Measurements from ENCODE around the gene PRKD2.

The PRKD2 gene

DNA sequence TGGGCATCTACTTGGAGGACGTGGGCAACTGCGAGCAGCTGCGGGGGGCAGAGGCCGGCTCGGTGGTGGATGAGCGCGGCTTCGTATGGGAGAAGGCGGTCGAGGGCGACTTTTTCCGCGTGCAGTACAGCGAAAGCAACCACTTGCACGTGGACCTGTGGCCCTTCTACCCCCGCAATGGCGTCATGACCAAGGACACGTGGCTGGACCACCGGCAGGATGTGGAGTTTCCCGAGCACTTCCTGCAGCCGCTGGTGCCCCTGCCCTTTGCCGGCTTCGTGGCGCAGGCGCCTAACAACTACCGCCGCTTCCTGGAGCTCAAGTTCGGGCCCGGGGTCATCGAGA lies 39.6 kb upstream of the PRKD2 start:
- Histone ChIP-seq H4K8ac (ENCODE audit: low read depth, low read length) (no peak overlapping the region), H4K91ac (ENCODE audit: low read depth, low read length, poor library complexity) (no peak overlapping the region), H2BK12ac (ENCODE audit: low read length) (peak overlapping the region; percentile 58), H3K4ac (ENCODE audit: low read length) (no peak overlapping the region), H3K4me1 (ENCODE audit: control insufficient read depth in 2 of 2, insufficient read depth in 1 of 2, low read depth in 1 of 2, low read length in 2 of 2) (no peaks in the 10 kb centered on the region), H3K36me3 (replicated peaks in 1 of 2; ENCODE audit: control insufficient read depth in 2 of 2, insufficient read depth in 2 of 2, low read length in 2 of 2) (peaks cover 10 to 48% of the 10 kb centered on the region in 2 donors), H3K9ac (ENCODE audit: low read depth, low read length, poor library complexity) (peak overlapping the region; percentile 77), H3K9me3 (replicated peaks in 1 of 2; ENCODE audit: control insufficient read depth in 2 of 2, insufficient read depth in 1 of 2, low read depth in 1 of 2, low read length in 2 of 2) (no peaks in the 10 kb centered on the region), H2AFZ (ENCODE audit: low read length) (no peak overlapping the region), H3K14ac (ENCODE audit: low read length) (peak overlapping the region; percentile 8), H3K4me2 (ENCODE audit: insufficient read depth, low read length, poor library complexity, severe bottlenecking) (no peak overlapping the region), H2AK5ac (ENCODE audit: low read depth, low read length) (peak overlapping the region; percentile 76), H3K4me3 (ENCODE audit: low read length in 2 of 2) (peak overlapping the region in 1 of 2 donors; percentile 35), H3K23ac (ENCODE audit: low read depth, low read length, poor library complexity) (no peak overlapping the region), H3K18ac (ENCODE audit: low read length) (no peak overlapping the region), H3K79me1 (ENCODE audit: low read depth, low read length) (peaks cover 2% of the 10 kb centered on the region), H3K27ac (replicated peaks; ENCODE audit: low read length) (no peak overlapping the region), H2BK15ac (ENCODE audit: low read length) (no peak overlapping the region), H3K27me3 (ENCODE audit: control insufficient read depth in 3 of 3, insufficient read depth in 3 of 3, low read depth in 1 of 3, low read length in 3 of 3) (no peaks in the 10 kb centered on the region), H2BK120ac (ENCODE audit: low read depth, low read length) (no peak overlapping the region), H2BK5ac (ENCODE audit: low read length) (no peak overlapping the region)
- no peak for DNase-seq (ENCODE audit: low spot score)
- no CpG with 5 or more reads among the region's 30 CpGs for WGBS, 2 donors (ENCODE audit: extremely low coverage in 2 of 2, insufficient read length in 2 of 2, insufficient replicate concordance in 1 of 2)

DNA sequence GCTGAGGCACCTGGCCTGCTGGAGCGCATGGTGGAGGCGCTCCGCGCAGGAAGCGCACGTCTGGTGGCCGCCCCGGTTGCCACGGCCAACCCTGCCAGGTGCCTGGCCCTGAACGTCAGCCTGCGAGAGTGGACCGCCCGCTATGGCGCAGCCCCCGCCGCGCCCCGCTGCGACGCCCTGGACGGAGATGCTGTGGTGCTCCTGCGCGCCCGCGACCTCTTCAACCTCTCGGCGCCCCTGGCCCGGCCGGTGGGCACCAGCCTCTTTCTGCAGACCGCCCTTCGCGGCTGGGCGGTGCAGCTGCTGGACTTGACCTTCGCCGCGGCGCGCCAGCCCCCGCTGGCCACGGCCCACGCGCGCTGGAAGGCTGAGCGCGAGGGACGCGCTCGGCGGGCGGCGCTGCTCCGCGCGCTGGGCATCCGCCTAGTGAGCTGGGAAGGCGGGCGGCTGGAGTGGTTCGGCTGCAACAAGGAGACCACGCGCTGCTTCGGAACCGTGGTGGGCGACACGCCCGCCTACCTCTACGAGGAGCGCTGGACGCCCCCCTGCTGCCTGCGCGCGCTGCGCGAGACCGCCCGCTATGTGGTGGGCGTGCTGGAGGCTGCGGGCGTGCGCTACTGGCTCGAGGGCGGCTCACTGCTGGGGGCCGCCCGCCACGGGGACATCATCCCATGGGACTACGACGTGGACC lies 39.1 kb upstream of the PRKD2 start:
- Histone ChIP-seq H3K79me1 (ENCODE audit: low read depth, low read length) (peaks cover 2% of the 10 kb centered on the region), H2BK120ac (ENCODE audit: low read depth, low read length) (no peak overlapping the region), H3K18ac (ENCODE audit: low read length) (no peak overlapping the region), H2AK5ac (ENCODE audit: low read depth, low read length) (no peak overlapping the region), H3K27ac (replicated peaks; ENCODE audit: low read length) (no peak overlapping the region), H3K4me1 (ENCODE audit: control insufficient read depth in 2 of 2, insufficient read depth in 1 of 2, low read depth in 1 of 2, low read length in 2 of 2) (no peaks in the 10 kb centered on the region), H2BK15ac (ENCODE audit: low read length) (no peak overlapping the region), H2BK5ac (ENCODE audit: low read length) (no peak overlapping the region), H3K4me3 (ENCODE audit: low read length in 2 of 2) (no peak overlapping the region), H4K8ac (ENCODE audit: low read depth, low read length) (no peak overlapping the region), H3K14ac (ENCODE audit: low read length) (peak overlapping the region; percentile 8), H3K4me2 (ENCODE audit: insufficient read depth, low read length, poor library complexity, severe bottlenecking) (no peak overlapping the region), H3K27me3 (ENCODE audit: control insufficient read depth in 3 of 3, insufficient read depth in 3 of 3, low read depth in 1 of 3, low read length in 3 of 3) (no peaks in the 10 kb centered on the region), H3K4ac (ENCODE audit: low read length) (no peak overlapping the region), H3K9ac (ENCODE audit: low read depth, low read length, poor library complexity) (peak overlapping the region; percentile 77), H2AFZ (ENCODE audit: low read length) (no peak overlapping the region), H3K36me3 (replicated peaks in 1 of 2; ENCODE audit: control insufficient read depth in 2 of 2, insufficient read depth in 2 of 2, low read length in 2 of 2) (peaks cover 10 to 50% of the 10 kb centered on the region in 2 donors), H4K91ac (ENCODE audit: low read depth, low read length, poor library complexity) (no peak overlapping the region), H3K23ac (ENCODE audit: low read depth, low read length, poor library complexity) (no peak overlapping the region), H3K9me3 (replicated peaks in 1 of 2; ENCODE audit: control insufficient read depth in 2 of 2, insufficient read depth in 1 of 2, low read depth in 1 of 2, low read length in 2 of 2) (no peaks in the 10 kb centered on the region), H2BK12ac (ENCODE audit: low read length) (peak overlapping the region; percentile 73)
- DNase-seq (ENCODE audit: low spot score), result no peak
- no CpG with 5 or more reads among the region's 86 CpGs for WGBS, 2 donors (ENCODE audit: extremely low coverage in 2 of 2, insufficient read length in 2 of 2, insufficient replicate concordance in 1 of 2)

DNA sequence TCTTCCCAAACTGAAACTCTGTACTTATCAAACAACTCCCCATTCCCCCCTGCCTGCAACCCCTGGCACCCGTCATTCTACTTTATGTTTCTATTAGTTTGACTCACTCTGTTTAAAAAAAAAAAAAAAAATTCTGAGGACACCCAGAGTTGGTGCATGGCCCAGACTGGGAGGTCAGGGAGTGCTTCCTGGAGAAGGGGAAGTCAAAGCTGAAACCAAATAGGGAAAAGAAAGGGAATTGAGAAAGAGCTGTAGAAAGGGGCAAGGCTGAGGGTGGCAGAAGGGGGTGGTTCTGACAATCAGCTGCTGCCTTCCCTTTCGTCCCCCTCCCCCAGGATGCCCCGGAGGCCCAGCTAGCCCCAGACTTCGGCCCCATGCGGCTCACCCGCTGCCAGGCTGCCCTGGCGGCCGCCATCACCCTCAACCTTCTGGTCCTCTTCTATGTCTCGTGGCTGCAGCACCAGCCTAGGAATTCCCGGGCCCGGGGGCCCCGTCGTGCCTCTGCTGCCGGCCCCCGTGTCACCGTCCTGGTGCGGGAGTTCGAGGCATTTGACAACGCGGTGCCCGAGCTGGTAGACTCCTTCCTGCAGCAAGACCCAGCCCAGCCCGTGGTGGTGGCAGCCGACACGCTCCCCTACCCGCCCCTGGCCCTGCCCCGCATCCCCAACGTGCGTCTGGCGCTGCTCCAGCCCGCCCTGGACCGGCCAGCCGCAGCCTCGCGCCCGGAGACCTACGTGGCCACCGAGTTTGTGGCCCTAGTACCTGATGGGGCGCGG lies 38.4 kb upstream of the PRKD2 start:
- Histone ChIP-seq H3K36me3 (replicated peaks in 1 of 2; ENCODE audit: control insufficient read depth in 2 of 2, insufficient read depth in 2 of 2, low read length in 2 of 2) (peaks cover 13 to 57% of the 10 kb centered on the region in 2 donors), H2BK12ac (ENCODE audit: low read length) (peak overlapping the region; percentile 22), H3K4me2 (ENCODE audit: insufficient read depth, low read length, poor library complexity, severe bottlenecking) (no peak overlapping the region), H3K14ac (ENCODE audit: low read length) (no peak overlapping the region), H3K4me3 (ENCODE audit: low read length in 2 of 2) (no peak overlapping the region), H3K27ac (replicated peaks; ENCODE audit: low read length) (no peak overlapping the region), H3K79me1 (ENCODE audit: low read depth, low read length) (peaks cover 2% of the 10 kb centered on the region), H2AK5ac (ENCODE audit: low read depth, low read length) (no peak overlapping the region), H3K9ac (ENCODE audit: low read depth, low read length, poor library complexity) (peak overlapping the region; percentile 21), H3K9me3 (replicated peaks in 1 of 2; ENCODE audit: control insufficient read depth in 2 of 2, insufficient read depth in 1 of 2, low read depth in 1 of 2, low read length in 2 of 2) (no peaks in the 10 kb centered on the region), H3K4ac (ENCODE audit: low read length) (no peak overlapping the region), H3K23ac (ENCODE audit: low read depth, low read length, poor library complexity) (no peak overlapping the region), H2BK120ac (ENCODE audit: low read depth, low read length) (no peak overlapping the region), H4K91ac (ENCODE audit: low read depth, low read length, poor library complexity) (no peak overlapping the region), H3K4me1 (ENCODE audit: control insufficient read depth in 2 of 2, insufficient read depth in 1 of 2, low read depth in 1 of 2, low read length in 2 of 2) (no peaks in the 10 kb centered on the region), H2AFZ (ENCODE audit: low read length) (no peak overlapping the region), H2BK15ac (ENCODE audit: low read length) (no peak overlapping the region), H3K18ac (ENCODE audit: low read length) (no peak overlapping the region), H4K8ac (ENCODE audit: low read depth, low read length) (no peak overlapping the region), H2BK5ac (ENCODE audit: low read length) (no peak overlapping the region), H3K27me3 (ENCODE audit: control insufficient read depth in 3 of 3, insufficient read depth in 3 of 3, low read depth in 1 of 3, low read length in 3 of 3) (no peaks in the 10 kb centered on the region)
- no peak for DNase-seq (ENCODE audit: low spot score)
- no CpG with 5 or more reads among the region's 39 CpGs for WGBS, 2 donors (ENCODE audit: extremely low coverage in 2 of 2, insufficient read length in 2 of 2, insufficient replicate concordance in 1 of 2)

DNA sequence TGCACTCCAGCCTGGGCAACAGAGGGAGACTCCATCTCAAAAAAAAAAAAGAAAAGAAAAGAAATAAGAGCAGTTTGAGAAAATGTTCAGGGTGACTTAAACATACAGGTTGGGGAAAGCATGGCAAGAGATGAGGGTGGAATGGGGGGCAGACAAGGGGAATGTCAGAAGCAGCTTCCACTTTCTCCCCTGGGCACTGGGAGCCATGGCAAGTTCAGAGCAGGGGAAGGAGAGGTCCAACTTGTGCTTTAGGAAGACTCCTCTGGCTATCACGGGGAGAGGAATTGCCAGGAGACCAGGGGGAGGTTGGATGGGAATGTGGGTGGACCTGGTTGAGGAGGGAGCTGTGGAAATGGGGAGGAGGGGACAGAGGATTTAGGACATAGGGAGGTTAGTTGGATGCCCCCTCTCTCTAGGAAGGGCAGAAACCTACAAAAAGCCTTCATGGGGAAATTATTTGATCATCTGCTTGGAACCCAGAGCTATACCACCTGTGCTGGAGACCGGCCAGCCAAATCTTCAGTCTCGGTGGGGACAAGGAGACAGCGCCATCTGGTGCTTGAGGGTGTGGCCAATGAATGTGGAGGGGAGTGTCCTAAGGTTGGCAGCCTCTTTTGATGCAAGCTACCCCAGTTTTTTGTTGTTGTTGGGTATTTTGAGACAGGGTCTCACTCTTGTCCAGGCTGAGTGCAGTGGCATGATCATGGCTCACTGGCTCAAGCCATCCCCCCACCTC lies 36.7 kb upstream of the PRKD2 start:
- Histone ChIP-seq H2AK5ac (ENCODE audit: low read depth, low read length) (no peak overlapping the region), H3K36me3 (replicated peaks in 1 of 2; ENCODE audit: control insufficient read depth in 2 of 2, insufficient read depth in 2 of 2, low read length in 2 of 2) (peaks cover 13 to 69% of the 10 kb centered on the region in 2 donors), H3K23ac (ENCODE audit: low read depth, low read length, poor library complexity) (peak overlapping the region; percentile 81), H2AFZ (ENCODE audit: low read length) (no peak overlapping the region), H3K4ac (ENCODE audit: low read length) (no peak overlapping the region), H2BK15ac (ENCODE audit: low read length) (no peak overlapping the region), H4K8ac (ENCODE audit: low read depth, low read length) (no peak overlapping the region), H3K4me1 (ENCODE audit: control insufficient read depth in 2 of 2, insufficient read depth in 1 of 2, low read depth in 1 of 2, low read length in 2 of 2) (no peaks in the 10 kb centered on the region), H3K27me3 (ENCODE audit: control insufficient read depth in 3 of 3, insufficient read depth in 3 of 3, low read depth in 1 of 3, low read length in 3 of 3) (no peaks in the 10 kb centered on the region), H3K9me3 (replicated peaks in 1 of 2; ENCODE audit: control insufficient read depth in 2 of 2, insufficient read depth in 1 of 2, low read depth in 1 of 2, low read length in 2 of 2) (no peaks in the 10 kb centered on the region), H3K9ac (ENCODE audit: low read depth, low read length, poor library complexity) (no peak overlapping the region), H2BK12ac (ENCODE audit: low read length) (no peak overlapping the region), H3K14ac (ENCODE audit: low read length) (no peak overlapping the region), H3K18ac (ENCODE audit: low read length) (no peak overlapping the region), H3K79me1 (ENCODE audit: low read depth, low read length) (peaks cover 2% of the 10 kb centered on the region), H2BK120ac (ENCODE audit: low read depth, low read length) (no peak overlapping the region), H3K4me3 (ENCODE audit: low read length in 2 of 2) (no peak overlapping the region), H3K4me2 (ENCODE audit: insufficient read depth, low read length, poor library complexity, severe bottlenecking) (no peak overlapping the region), H2BK5ac (ENCODE audit: low read length) (no peak overlapping the region), H4K91ac (ENCODE audit: low read depth, low read length, poor library complexity) (no peak overlapping the region), H3K27ac (replicated peaks; ENCODE audit: low read length) (no peak overlapping the region)
- no peak for DNase-seq (ENCODE audit: low spot score)
- no CpG with 5 or more reads among the region's 4 CpGs for WGBS, 2 donors (ENCODE audit: extremely low coverage in 2 of 2, insufficient read length in 2 of 2, insufficient replicate concordance in 1 of 2)
